Transverse colon (tissue), 4 donors: Measurements from ENCODE around the gene MALT1. TPM values are rescaled to one million over a fixed set of nuclear protein-coding genes. Genes with fewer than 3 reads are reported as not detected.
A peak's percentile ranks its signal among the peaks of the same experiment; 100 is the strongest.

Experiments
- DNase-seq: peaks from one replicate; pipeline ENCODE4 v3.0.0-alpha.2; 2019
- H3K27ac ChIP-seq, 4 donors: fragments of 200-600 bp; sonication (generic); 2 replicates each; pipeline ENCODE4 v1.5.1; 2016 to 2018; ENCODE audit warnings: inconsistent platforms in 4 of 4
- H3K27me3 ChIP-seq: fragments of 200-600 bp; sonication (generic); 2 replicates; pipeline ENCODE4 v1.5.1; 2017; ENCODE audit warnings: inconsistent platforms
- H3K36me3 ChIP-seq, 4 donors: fragments of 200-600 bp; sonication (generic); 2 replicates each; pipeline ENCODE4 v1.5.1; 2017 to 2019; ENCODE audit warnings: inconsistent platforms in 4 of 4
- H3K4me1 ChIP-seq, 4 donors: fragments of 200-600 bp; sonication (generic); 2 replicates each; pipeline ENCODE4 v1.5.1; 2017 to 2020; ENCODE audit warnings: inconsistent platforms in 4 of 4
- H3K4me3 ChIP-seq, 4 donors: fragments of 200-600 bp; sonication (generic); 1 replicate in 1 of 4; 2 replicates in 3 of 4; pipeline versions ENCODE4 v1.5.1 to v1.6.1; 2017 to 2019; ENCODE audit warnings: inconsistent platforms in 4 of 4
- H3K9me3 ChIP-seq, 2 donors: fragments of 200-600 bp; sonication (generic); 2 replicates each; pipeline ENCODE4 v1.5.1; 2017 to 2019; ENCODE audit warnings: inconsistent platforms in 2 of 2
- EP300 ChIP-seq: sonication (generic); formaldehyde crosslinking; IDR thresholded peaks from one replicate; pipeline ENCODE4 v1.6.1; 2017; ENCODE audit warnings: antibody characterized with exemption, low read depth
- POLR2A ChIP-seq: fragments of 450-650 bp; IDR thresholded peaks from one replicate; pipeline ENCODE4 v1.6.1; 2016; ENCODE audit warnings: antibody characterized with exemption, mild to moderate bottlenecking, moderate library complexity
- POLR2AphosphoS5 ChIP-seq, 3 donors: sonication (generic); formaldehyde crosslinking; IDR thresholded peaks; one replicate each; pipeline ENCODE4 v1.6.1; 2016; ENCODE audit warnings: antibody characterized with exemption in 3 of 3
- WGBS, 2 donors: methylation state at CpG; one replicate each; pipeline ENCODE4 v1.1.5; 2018; ENCODE audit warnings: low coverage in 1 of 2; 5-methylcytosine and 5-hydroxymethylcytosine counted together
- in situ Hi-C, 4 donors: fragments of 200-750 bp; cut with MboI; loops; one replicate each; pipeline versions ENCODE4 v1.15.0 to v1.15.1; 2017; ENCODE audit warnings: low sequenced_read_pairs in 3 of 4, low pct_ligation_motif_present in 1 of 4, low pct_unique_long_range_greater_than_20kb in 1 of 4
- intact Hi-C: fragments of 100-400 bp; cut with DNase I; formaldehyde crosslinking; loops from one replicate; pipeline ENCODE4 v1.15.1; 2023; ENCODE audit warnings: low total_unique reads
- total RNA-seq, 4 donors: library from RNA; depleted of rRNA; stranded (reverse); fragments of >200 nt; gene quantifications; one replicate each; pipeline ENCODE4 v1.1.0, GENCODE V29; 2016
- TF ChIP-seq, protein P1 (sequence below), 5 experiments: fragments of 200-600 bp in 3 of 5; fragments of 450-650 bp in 2 of 5; sonication (generic) in 3 of 5; IDR thresholded peaks; 1 replicate in 2 of 5; 2 replicates in 3 of 5; pipeline ENCODE4 v1.5.1; 2016 to 2017; ENCODE audit warnings: antibody characterized with exemption in 5 of 5, inconsistent platforms in 3 of 5, mild to moderate bottlenecking in 2 of 5, moderate library complexity in 1 of 5

Gene MALT1
- total RNA-seq, 4 donors from 2014 or later: 12.5 to 38.9 (median 29.5) TPM

- TF ChIP-seq, protein P1, sequence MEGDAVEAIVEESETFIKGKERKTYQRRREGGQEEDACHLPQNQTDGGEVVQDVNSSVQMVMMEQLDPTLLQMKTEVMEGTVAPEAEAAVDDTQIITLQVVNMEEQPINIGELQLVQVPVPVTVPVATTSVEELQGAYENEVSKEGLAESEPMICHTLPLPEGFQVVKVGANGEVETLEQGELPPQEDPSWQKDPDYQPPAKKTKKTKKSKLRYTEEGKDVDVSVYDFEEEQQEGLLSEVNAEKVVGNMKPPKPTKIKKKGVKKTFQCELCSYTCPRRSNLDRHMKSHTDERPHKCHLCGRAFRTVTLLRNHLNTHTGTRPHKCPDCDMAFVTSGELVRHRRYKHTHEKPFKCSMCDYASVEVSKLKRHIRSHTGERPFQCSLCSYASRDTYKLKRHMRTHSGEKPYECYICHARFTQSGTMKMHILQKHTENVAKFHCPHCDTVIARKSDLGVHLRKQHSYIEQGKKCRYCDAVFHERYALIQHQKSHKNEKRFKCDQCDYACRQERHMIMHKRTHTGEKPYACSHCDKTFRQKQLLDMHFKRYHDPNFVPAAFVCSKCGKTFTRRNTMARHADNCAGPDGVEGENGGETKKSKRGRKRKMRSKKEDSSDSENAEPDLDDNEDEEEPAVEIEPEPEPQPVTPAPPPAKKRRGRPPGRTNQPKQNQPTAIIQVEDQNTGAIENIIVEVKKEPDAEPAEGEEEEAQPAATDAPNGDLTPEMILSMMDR (IDR thresholded peaks at IDR 0.05): no peak
- TF ChIP-seq EP300 (no peak), POLR2AphosphoS5 (IDR thresholded peaks at IDR 0.05) (no peak), POLR2A (no peak)
- intact Hi-C loops (no loop called here), in situ Hi-C loops (loop anchor here in 1 of 4 donors (25.0 kb wide), 1 partner anchor 342 kb away; no protein-coding TSS in a partner anchor)
- Histone ChIP-seq H3K36me3 (peaks cover 0 to 19% (median 7%) of the 10 kb centered on the region in 4 donors), H3K27ac (no peak overlapping the region), H3K4me1 (peaks cover 0 to 10% (median 0%) of the 10 kb centered on the region in 4 donors), H3K27me3 (no peaks in the 10 kb centered on the region), H3K9me3 (no peaks in the 10 kb centered on the region), H3K4me3 (no peak overlapping the region)
- 68 to 86% methylated on average over 2 to 3 of the region's 3 CpGs for WGBS, 2 donors
- no peak for DNase-seq
These were observed 82.7 kb downstream of the MALT1 start for GRCh38 chr18:58753976-58754375.

DNA sequence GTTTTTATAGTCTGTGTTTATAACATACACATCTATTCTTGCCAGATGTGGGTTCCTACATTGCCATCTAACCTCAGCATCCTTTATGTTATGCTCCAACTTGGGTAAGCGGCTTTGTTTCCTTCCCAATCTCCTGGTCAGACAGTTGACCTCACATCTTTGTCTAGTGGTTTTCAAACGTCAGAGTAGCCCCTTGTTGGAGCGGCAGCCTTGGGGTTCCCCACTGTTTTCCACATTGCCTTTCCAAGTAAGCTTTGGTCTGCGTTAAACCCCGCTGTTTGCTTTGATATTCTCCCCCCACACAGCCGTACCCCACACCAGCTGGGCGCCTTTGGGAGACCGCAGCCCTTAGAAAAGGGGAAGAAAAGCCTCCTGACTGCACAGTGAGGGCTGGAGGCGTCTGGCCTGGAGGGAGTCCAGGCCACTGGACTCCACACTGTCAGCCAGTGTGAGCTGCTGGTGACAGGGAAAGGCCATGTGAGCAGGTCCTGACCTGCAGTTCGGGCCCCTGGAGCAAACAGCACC, 83.3 kb downstream of the MALT1 start:
- H3K36me3 ChIP-seq: peaks cover 0 to 13% (median 3%) of the 10 kb centered on the region in 4 donors
- H3K4me1 ChIP-seq: peaks cover 0 to 10% (median 0%) of the 10 kb centered on the region in 4 donors
- intact Hi-C loops (no loop called here), in situ Hi-C loops (loop anchor here in 1 of 4 donors (25.0 kb wide), 1 partner anchor 342 kb away; no protein-coding TSS in a partner anchor)
- H3K27ac ChIP-seq: no peak overlapping the region
- no peaks in the 10 kb centered on the region for H3K9me3 ChIP-seq
- H3K27me3 ChIP-seq: no peaks in the 10 kb centered on the region
- TF ChIP-seq POLR2A: no peak
- no peak for TF ChIP-seq EP300
- TF ChIP-seq, protein P1 (IDR thresholded peaks at IDR 0.05): no peak
- no peak for TF ChIP-seq POLR2AphosphoS5 (IDR thresholded peaks at IDR 0.05)
- peak; percentile 18 for DNase-seq
- H3K4me3 ChIP-seq: no peak overlapping the region
- WGBS, 2 donors: 53 to 73% methylated on average over 6 to 10 of the region's 10 CpGs

- peak; percentile 30 for DNase-seq
- Histone ChIP-seq H3K36me3 (peaks cover 0 to 4% (median 0%) of the 10 kb centered on the region in 4 donors), H3K27ac (no peak overlapping the region), H3K4me1 (peaks cover 0 to 10% (median 0%) of the 10 kb centered on the region in 4 donors), H3K9me3 (no peaks in the 10 kb centered on the region), H3K27me3 (no peaks in the 10 kb centered on the region), H3K4me3 (no peak overlapping the region)
- no peak for TF ChIP-seq EP300
- no peak for TF ChIP-seq POLR2AphosphoS5 (IDR thresholded peaks at IDR 0.05)
- no peak for TF ChIP-seq POLR2A
- TF ChIP-seq, protein P1 (IDR thresholded peaks at IDR 0.05): no peak
- intact Hi-C loops (no loop called here), in situ Hi-C loops (loop anchor here in 1 of 4 donors (25.0 kb wide), 1 partner anchor 343 kb away; no protein-coding TSS in a partner anchor)
- 82 to 95% methylated on average over 4 to 15 of the region's 15 CpGs for WGBS, 2 donors
These were observed 84.2 kb downstream of the MALT1 start for GRCh38 chr18:58755304-58756010.

- Histone ChIP-seq H3K27ac (no peak overlapping the region), H3K9me3 (no peaks in the 10 kb centered on the region), H3K4me1 (peaks cover 0 to 10% (median 0%) of the 10 kb centered on the region in 4 donors), H3K4me3 (no peak overlapping the region), H3K27me3 (no peaks in the 10 kb centered on the region), H3K36me3 (no peaks in the 10 kb centered on the region)
- in situ Hi-C loops (loop anchor here in 1 of 4 donors (25.0 kb wide), 1 partner anchor 344 kb away; no protein-coding TSS in a partner anchor), intact Hi-C loops (no loop called here)
- TF ChIP-seq, protein P1 (IDR thresholded peaks at IDR 0.05): no peak
- TF ChIP-seq POLR2A: no peak
- TF ChIP-seq EP300: no peak
- TF ChIP-seq POLR2AphosphoS5 (IDR thresholded peaks at IDR 0.05): no peak
- 76% methylated on average over 5 of the region's 10 CpGs; no CpG with 5 or more reads in 1 of the 2 donors for WGBS, 2 donors
- no peak for DNase-seq
These were observed 84.9 kb downstream of the MALT1 start for GRCh38 chr18:58756148-58756547.
